MM.1S (cell line): ENCODE measurements around the gene ANKRD27.

Experiments
- CTCF ChIP-seq: fragments of 300-600 bp; sonication (generic); IDR thresholded peaks from 2 replicates; pipeline ENCODE4 v1.5.1; 2016; ENCODE audit warnings: antibody characterized with exemption, low read length, mixed read lengths
- EZH2 ChIP-seq: fragments of 300-600 bp; sonication (generic); optimal IDR thresholded peaks from 2 replicates; pipeline ENCODE3; 2017; ENCODE audit warnings: low read depth, mild to moderate bottlenecking, antibody characterized with exemption, low read length, mixed read lengths
- EZH2phosphoT487 ChIP-seq: fragments of 300-600 bp; sonication (generic); IDR thresholded peaks from 2 replicates; pipeline ENCODE4 v1.6.1; 2018; ENCODE audit warnings: antibody characterized with exemption, low read length

- TF ChIP-seq CTCF, result no peak
- no peak for TF ChIP-seq EZH2
- TF ChIP-seq EZH2phosphoT487, result no peak
Observed at GRCh38 chr19:32595491-32595890, 79.5 kb downstream of the ANKRD27 start.
